PC-9 (cell line): ENCODE results near the gene ZNF764. TPM values are rescaled to one million over a fixed set of nuclear protein-coding genes. Genes with fewer than 3 reads are reported as not detected.
A peak's percentile ranks its signal among the peaks of the same experiment; 100 is the strongest.

Source experiments
- Bru-seq: library from RNA; stranded (reverse); fragments of 400-500 nt; gene quantifications from one replicate; lab custom pipeline; 2021; lab: Mats Ljungman, UMichigan
- BruChase-seq, 2 experiments: library from RNA; stranded (reverse); fragments of 400-500 nt; gene quantifications; one replicate each; lab custom pipeline; 2021; lab: Mats Ljungman, UMichigan
- BruUV-seq: library from RNA; stranded (reverse); fragments of 400-500 nt; replicated peaks from 2 replicates; lab custom pipeline; 2021; lab: Mats Ljungman, UMichigan
- CTCF ChIA-PET: fragments of 300-600 bp; sonication (Branson Sonifier 250); formaldehyde crosslinking; loops from one replicate; lab custom pipeline; 2022; ENCODE audit warnings: antibody characterized with exemption; lab: Charles Lee
- POLR2A ChIA-PET: fragments of 300-600 bp; sonication (Branson Sonifier 250); formaldehyde crosslinking; loops from one replicate; lab custom pipeline; 2022; ENCODE audit warnings: antibody characterized with exemption; ENCODE audit not compliant: unreplicated experiment; lab: Charles Lee
- DNase-seq, 2 experiments: peaks; one replicate each; pipeline versions ENCODE4 v3.0.0 to v3.0.0-alpha.2; 2015 to 2022; ENCODE audit warnings: mixed read lengths in 1 of 2
- H2AFZ ChIP-seq: fragments of 200-600 bp; sonication (generic); 2 replicates; pipeline ENCODE4 v1.8.1; 2017; ENCODE audit warnings: antibody characterized with exemption
- H3F3A ChIP-seq: fragments of 200-600 bp; sonication (generic); 2 replicates; pipeline ENCODE4 v1.8.1; 2017; ENCODE audit warnings: antibody characterized with exemption, mild to moderate bottlenecking, low read depth; ENCODE audit not compliant: insufficient read depth
- H3K27ac ChIP-seq: fragments of 200-600 bp; sonication (generic); 2 replicates; pipeline ENCODE4 v1.6.1; 2016; ENCODE audit warnings: mixed run types
- H3K27me3 ChIP-seq: fragments of 200-600 bp; sonication (generic); 2 replicates; pipeline ENCODE4 v1.6.1; 2016; ENCODE audit warnings: low read depth, mixed run types; ENCODE audit not compliant: insufficient read depth
- H3K36me3 ChIP-seq: fragments of 200-600 bp; sonication (generic); 2 replicates; pipeline ENCODE4 v1.6.1; 2016; ENCODE audit warnings: low read depth, mixed run types
- H3K4me1 ChIP-seq: fragments of 200-600 bp; sonication (generic); replicated peaks from 2 replicates; pipeline ENCODE4 v1.6.1; 2016; ENCODE audit warnings: mixed run types; ENCODE audit not compliant: insufficient read depth
- H3K4me2 ChIP-seq: fragments of 200-600 bp; sonication (generic); 2 replicates; pipeline ENCODE4 v1.6.1; 2017; ENCODE audit warnings: mixed run types
- H3K4me3 ChIP-seq: fragments of 200-600 bp; sonication (generic); 2 replicates; pipeline ENCODE4 v1.6.1; 2016; ENCODE audit warnings: mixed run types
- H3K79me2 ChIP-seq: fragments of 200-600 bp; sonication (generic); 2 replicates; pipeline ENCODE4 v1.6.1; 2017; ENCODE audit warnings: low read depth, mixed run types
- H3K9me2 ChIP-seq: fragments of 200-600 bp; sonication (generic); 2 replicates; pipeline ENCODE4 v1.8.1; 2017; ENCODE audit warnings: mild to moderate bottlenecking; ENCODE audit not compliant: insufficient read depth
- H3K9me3 ChIP-seq: fragments of 200-600 bp; sonication (generic); 2 replicates; pipeline ENCODE4 v1.8.1; 2016; ENCODE audit warnings: low read depth; ENCODE audit not compliant: insufficient read depth
- H4K20me1 ChIP-seq: fragments of 200-600 bp; sonication (generic); 2 replicates; pipeline ENCODE4 v1.8.1; 2017; ENCODE audit not compliant: insufficient read depth
- CTCF ChIP-seq: fragments of 200-600 bp; sonication (generic); conservative IDR thresholded peaks from 2 replicates; pipeline ENCODE4 v1.6.1; 2017; ENCODE audit warnings: mixed run types, antibody characterized with exemption, mild to moderate bottlenecking, moderate library complexity
- EZH2 ChIP-seq: fragments of 200-600 bp; sonication (generic); IDR thresholded peaks from 2 replicates; pipeline ENCODE4 v1.8.0; 2017; ENCODE audit warnings: antibody characterized with exemption, low read depth
- intact Hi-C: fragments of 100-400 bp; cut with micrococcal nuclease; formaldehyde crosslinking; loops from one replicate; pipeline ENCODE4 v1.10.0; 2022; ENCODE audit not compliant: unreplicated experiment
- long read RNA-seq: library from polyadenylated mRNA; stranded (forward); transcript quantifications from one replicate; pipeline ENCODE4 v2.0.0, GENCODE V29; 2022
- total RNA-seq: library from RNA; stranded (reverse); gene quantifications from 2 replicates; pipeline ENCODE4 v1.2.3, GENCODE V29; 2021

The ZNF764 gene
- total RNA-seq: 12.3 and 12.4 TPM in 2 replicates
- Bru-seq, nascent RNA: percentile 74 among the genes with signal in this experiment
- percentile 82 among the genes with signal in this experiment for BruChase-seq, experiment 1, labeled RNA remaining after a 2-hour chase
- BruChase-seq, experiment 2, labeled RNA remaining after a 6-hour chase: percentile 75 among the genes with signal in this experiment
- long read RNA-seq, partial matches to known transcripts: 0 of 4 reads
- long read RNA-seq, other reads (novel, unspliced or antisense): 1 of 4 reads

DNA sequence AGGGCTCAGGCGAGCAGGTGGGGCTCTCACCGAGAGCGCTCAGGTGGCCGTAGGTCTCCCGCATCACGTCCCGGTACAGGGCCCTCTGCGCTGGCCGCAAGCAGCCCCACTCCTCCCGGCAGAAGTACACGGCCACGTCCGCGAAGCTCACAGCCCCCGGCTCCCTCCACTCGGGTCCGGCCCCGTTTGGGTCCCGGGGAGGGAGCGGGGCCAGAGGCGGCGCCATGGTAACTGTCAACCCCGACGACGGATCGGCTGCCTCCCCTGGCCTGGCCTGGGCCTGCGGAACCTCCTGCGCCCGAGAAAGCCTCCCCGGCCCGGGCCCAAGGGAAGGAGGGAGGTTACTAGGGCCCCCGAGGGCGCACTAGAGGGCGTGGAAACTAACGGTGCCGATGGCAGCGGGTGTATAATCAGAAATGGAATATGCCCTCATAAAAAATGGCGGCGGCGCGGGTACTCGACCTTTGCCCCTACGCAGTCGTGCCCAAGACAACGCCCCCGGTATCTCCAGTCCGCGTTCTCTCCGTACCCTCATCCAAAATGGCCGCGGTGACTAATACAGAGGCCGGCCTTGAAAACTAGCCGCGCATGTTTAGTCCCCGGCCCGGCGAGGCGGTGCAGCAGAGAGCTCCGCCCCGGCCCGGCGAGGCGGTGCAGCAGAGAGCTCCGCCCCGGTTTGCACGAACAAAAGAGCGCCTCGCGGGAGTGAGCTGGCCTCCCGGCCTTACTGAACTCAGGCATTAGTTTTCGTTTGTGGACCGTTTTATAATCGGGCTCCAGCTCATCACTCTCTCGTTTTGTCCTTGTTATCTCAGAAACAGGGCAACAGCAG is at the start of gene ZNF764:
Gene ZNF764, minus strand, starts transcription at position 418 of the 832 bp plus-strand sequence. Its CDS starts 192 bp downstream, at position 226.
- Histone ChIP-seq H3K4me3 (peak within 1 kb of the TSS; percentile 88), H3F3A (peaks cover 23% of the 10 kb centered on the region; the same call in 1 of the 2 replicates), H3K79me2 (peaks cover 19% of the 10 kb centered on the region), H3K4me2 (peak within 1 kb of the TSS; percentile 96), H2AFZ (peak within 1 kb of the TSS; percentile 89), H3K27ac (peak within 1 kb of the TSS; percentile 64), H4K20me1 (no peaks in the 10 kb centered on the region), H3K9me3 (no peaks in the 10 kb centered on the region), H3K4me1 (peaks cover 19% of the 10 kb centered on the region), H3K36me3 (no peaks in the 10 kb centered on the region), H3K27me3 (no peaks in the 10 kb centered on the region), H3K9me2 (no peaks in the 10 kb centered on the region)
- POLR2A ChIA-PET: interaction anchor here (0.5 to 1.0 kb wide), 16 partner anchors 10 to 581 kb away, joined by 3 to 21 read pairs (median 4); partner anchors contain the start of genes DCTPP1, ZNF688, ZNF689 and ZNF747
- no peak for TF ChIP-seq EZH2
- no peak for TF ChIP-seq CTCF
- peak; percentile 97 to 99 for DNase-seq
- BruUV-seq: TSS peak; percentile 40
- CTCF ChIA-PET: interaction anchor here (0.5 to 2.8 kb wide), 7 partner anchors 23 to 338 kb away, joined by 3 to 25 read pairs (median 4); partner anchors contain the start of genes CTF1, DCTPP1 and ZNF747
- intact Hi-C loops: loop anchor here (1.0 to 10.0 kb wide), 6 partner anchors 15 to 207 kb away; partner anchors contain the start of genes CFAP119, FBRS, RNF40 and ZNF747

DNA sequence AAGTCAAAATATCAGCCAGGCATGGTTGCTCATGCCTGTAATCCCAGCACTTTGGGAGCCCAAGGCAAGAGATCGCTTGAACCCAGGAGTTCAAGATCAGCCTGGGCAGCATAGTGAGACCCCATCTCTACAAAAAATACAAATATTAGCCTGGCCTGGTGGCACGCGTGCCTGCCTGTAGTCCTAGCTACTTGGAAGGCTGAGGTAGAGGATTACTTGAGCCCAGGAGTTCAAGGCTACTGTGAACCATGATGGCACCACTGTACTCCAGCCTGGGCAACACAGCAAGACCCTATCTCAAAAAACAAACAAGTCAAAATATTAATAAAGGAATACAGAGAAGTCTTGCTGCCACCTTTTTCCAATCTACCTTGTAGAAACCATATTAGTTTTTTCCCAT is 47.8 kb upstream of the ZNF764 start:
- Histone ChIP-seq H4K20me1 (no peaks in the 10 kb centered on the region), H3F3A (peaks cover 20% of the 10 kb centered on the region; the same call in 1 of the 2 replicates), H3K9me2 (no peaks in the 10 kb centered on the region), H3K4me3 (no peak overlapping the region), H3K79me2 (peaks cover 7% of the 10 kb centered on the region; the same call in 1 of the 2 replicates), H3K36me3 (0 out of 2 replicates have a peak, but pooled peaks cover 6% of the 10 kb centered on the region), H3K27ac (no peak overlapping the region), H3K4me2 (no peak overlapping the region), H3K4me1 (peaks cover 5% of the 10 kb centered on the region; the same call in 1 of the 2 replicates), H3K27me3 (no peaks in the 10 kb centered on the region), H3K9me3 (no peaks in the 10 kb centered on the region), H2AFZ (no peak overlapping the region)
- no peak for TF ChIP-seq EZH2
- no peak for TF ChIP-seq CTCF
- BruUV-seq: no TSS peak
- ChIA-PET POLR2A (interaction anchor here (0.6 kb wide), 1 partner anchor 552 kb away, joined by 3 read pairs; no protein-coding TSS in a partner anchor), CTCF (interaction anchor here (0.6 kb wide), 2 partner anchors 193 to 198 kb away, joined by 3 read pairs; partner anchors contain the start of gene ZNF771)
- no peak for DNase-seq
- intact Hi-C loops: no loop called here

DNA sequence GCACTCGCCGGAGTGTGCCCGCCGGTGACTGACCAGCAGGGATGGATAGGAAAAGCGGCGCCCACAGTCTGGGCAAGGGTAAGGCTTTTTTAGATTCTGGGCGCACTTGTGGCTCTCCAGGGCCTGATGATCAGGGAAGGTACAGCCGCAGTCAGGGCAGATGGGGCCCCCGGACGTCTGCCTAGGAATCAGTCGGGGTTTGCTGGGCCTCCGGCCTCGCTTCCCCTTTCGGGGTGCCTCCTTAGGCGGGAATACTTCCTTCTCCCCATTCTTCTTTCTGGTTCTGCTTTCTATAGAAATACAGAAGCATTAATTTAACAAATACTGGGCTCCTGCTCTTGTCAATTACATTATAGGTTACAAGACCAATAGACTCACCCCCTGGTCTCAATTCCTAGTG is 47.0 kb upstream of the ZNF764 start:
- 0 out of 2 replicates have a peak, but pooled peaks cover 6% of the 10 kb centered on the region for H3K36me3 ChIP-seq
- no peak for TF ChIP-seq CTCF
- no peaks in the 10 kb centered on the region for H3K9me3 ChIP-seq
- H4K20me1 ChIP-seq: no peaks in the 10 kb centered on the region
- H3K4me3 ChIP-seq: no peak overlapping the region
- intact Hi-C loops: no loop called here
- no peak overlapping the region for H3K27ac ChIP-seq
- no peak overlapping the region for H3K4me2 ChIP-seq
- BruUV-seq: no TSS peak
- no peak overlapping the region for H2AFZ ChIP-seq
- ChIA-PET CTCF (no interaction called here), POLR2A (no interaction called here)
- DNase-seq: no peak
- peaks cover 5% of the 10 kb centered on the region; the same call in 1 of the 2 replicates for H3K4me1 ChIP-seq
- H3F3A ChIP-seq: peaks cover 22% of the 10 kb centered on the region; the same call in 1 of the 2 replicates
- H3K79me2 ChIP-seq: peaks cover 7% of the 10 kb centered on the region; the same call in 1 of the 2 replicates
- no peaks in the 10 kb centered on the region for H3K9me2 ChIP-seq
- H3K27me3 ChIP-seq: no peaks in the 10 kb centered on the region
